D721Med (cell line): Measurements from ENCODE around the gene CAPZB.

ENCODE experiments used
- DNase-seq: peaks from one replicate; pipeline ENCODE4 v3.0.0; 2011; ENCODE audit warnings: low spot score; ENCODE audit not compliant: insufficient read length
- FAIRE-seq: peaks from 2 replicates; lab custom pipeline; 2011; peaks lifted over from hg19 to GRCh38; lab: Jason Lieb, UNC
- TF ChIP-seq, protein P1 (sequence below): IDR thresholded peaks from 2 replicates; pipeline ENCODE4 v1.5.1; 2012; ENCODE audit warnings: mild to moderate bottlenecking, control low read depth; ENCODE audit not compliant: insufficient read depth; ENCODE audit errors: missing control alignments

The CAPZB gene

GRCh38 chr1:19484338-19484797 lies 971 bp downstream of the CAPZB start:
- FAIRE-seq (no peak), DNase-seq (no peak)
- TF ChIP-seq, protein P1, sequence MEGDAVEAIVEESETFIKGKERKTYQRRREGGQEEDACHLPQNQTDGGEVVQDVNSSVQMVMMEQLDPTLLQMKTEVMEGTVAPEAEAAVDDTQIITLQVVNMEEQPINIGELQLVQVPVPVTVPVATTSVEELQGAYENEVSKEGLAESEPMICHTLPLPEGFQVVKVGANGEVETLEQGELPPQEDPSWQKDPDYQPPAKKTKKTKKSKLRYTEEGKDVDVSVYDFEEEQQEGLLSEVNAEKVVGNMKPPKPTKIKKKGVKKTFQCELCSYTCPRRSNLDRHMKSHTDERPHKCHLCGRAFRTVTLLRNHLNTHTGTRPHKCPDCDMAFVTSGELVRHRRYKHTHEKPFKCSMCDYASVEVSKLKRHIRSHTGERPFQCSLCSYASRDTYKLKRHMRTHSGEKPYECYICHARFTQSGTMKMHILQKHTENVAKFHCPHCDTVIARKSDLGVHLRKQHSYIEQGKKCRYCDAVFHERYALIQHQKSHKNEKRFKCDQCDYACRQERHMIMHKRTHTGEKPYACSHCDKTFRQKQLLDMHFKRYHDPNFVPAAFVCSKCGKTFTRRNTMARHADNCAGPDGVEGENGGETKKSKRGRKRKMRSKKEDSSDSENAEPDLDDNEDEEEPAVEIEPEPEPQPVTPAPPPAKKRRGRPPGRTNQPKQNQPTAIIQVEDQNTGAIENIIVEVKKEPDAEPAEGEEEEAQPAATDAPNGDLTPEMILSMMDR: no peak

- TF ChIP-seq, protein P1: no peak
- DNase-seq (no peak), FAIRE-seq (no peak)
These were observed 1.6 kb downstream of the CAPZB start for GRCh38 chr1:19483691-19484090.

DNA sequence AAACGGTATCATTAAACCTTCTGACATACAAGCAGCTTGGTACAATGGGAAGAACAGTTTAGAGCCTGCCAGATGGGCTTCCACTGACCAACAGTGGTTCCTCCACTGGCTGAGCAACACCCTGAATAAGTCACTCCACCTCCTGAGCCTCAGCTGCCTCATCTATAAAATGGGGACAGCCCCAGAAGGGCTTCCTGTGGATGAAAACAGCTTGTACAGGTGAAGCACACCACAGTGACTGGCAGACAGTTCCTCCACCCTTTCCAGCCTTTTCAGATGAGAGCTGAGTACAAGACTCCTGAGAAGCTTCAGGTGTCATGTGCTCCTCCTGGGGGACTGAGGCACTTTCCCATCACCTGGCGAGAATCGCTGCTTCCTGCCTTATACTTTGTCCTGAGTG lies 2.1 kb downstream of the CAPZB start:
- FAIRE-seq: no peak
- no peak for DNase-seq
- TF ChIP-seq, protein P1: no peak

GRCh38 chr1:19481826-19482398 lies 3.4 kb downstream of the CAPZB start:
- TF ChIP-seq, protein P1: no peak
- no peak for FAIRE-seq
- no peak for DNase-seq

- TF ChIP-seq, protein P1: no peak
- no peak for FAIRE-seq
These were observed 5.1 kb downstream of the CAPZB start for GRCh38 chr1:19480282-19480681.

GRCh38 chr1:19479351-19480120 lies 5.8 kb downstream of the CAPZB start:
- DNase-seq: no peak

More at GRCh38 chr1:19480282-19480681, 5.1 kb downstream of the CAPZB start:
- DNase-seq: no peak

More at GRCh38 chr1:19479351-19480120, 5.8 kb downstream of the CAPZB start:
- FAIRE-seq: no peak
- TF ChIP-seq, protein P1: no peak
